GM19239 (cell line): Measurements from ENCODE around the gene MUC5AC.
"Not testable (repeated sequence)": the region's sequence is repeated elsewhere in the genome, so short reads cannot be mapped to it uniquely, and the experiment has no call there.

Experiments
- DNase-seq: peaks from one replicate; pipeline ENCODE4 v3.0.0; 2011; ENCODE audit warnings: low spot score; ENCODE audit not compliant: insufficient read length
- FAIRE-seq: peaks from 2 replicates; lab custom pipeline; 2011; peaks lifted over from hg19 to GRCh38; lab: Jason Lieb, UNC

The MUC5AC gene

GRCh38 chr11:1173396-1173795 lies 15.6 kb downstream of the MUC5AC start:
- DNase-seq, FAIRE-seq: not testable (repeated sequence)

- DNase-seq (no peak), FAIRE-seq (no peak)
Measured at GRCh38 chr11:1174441-1175370, 17.0 kb downstream of the MUC5AC start.

GRCh38 chr11:1175461-1176223 lies 17.9 kb downstream of the MUC5AC start:
- no peak for DNase-seq
- FAIRE-seq = no peak

GRCh38 chr11:1176224-1177019 lies 18.7 kb downstream of the MUC5AC start:
- FAIRE-seq (no peak), DNase-seq (no peak)

- no peak for DNase-seq
- FAIRE-seq = no peak
Measured at GRCh38 chr11:1177020-1177770, 19.4 kb downstream of the MUC5AC start.

- FAIRE-seq (no peak), DNase-seq (no peak)
Measured at GRCh38 chr11:1177771-1178090, 20.0 kb downstream of the MUC5AC start.

GRCh38 chr11:1178201-1178885 lies 20.6 kb downstream of the MUC5AC start:
- FAIRE-seq (no peak), DNase-seq (no peak)

- DNase-seq (no peak), FAIRE-seq (no peak)
Measured at GRCh38 chr11:1178906-1179305, 21.2 kb downstream of the MUC5AC start.

- no peak for DNase-seq
- FAIRE-seq = no peak
Measured at GRCh38 chr11:1179641-1180040, 21.9 kb downstream of the MUC5AC start.

GRCh38 chr11:1180171-1180570 lies 22.4 kb downstream of the MUC5AC start:
- no peak for DNase-seq
- no peak for FAIRE-seq

- DNase-seq (no peak), FAIRE-seq (no peak)
Measured at GRCh38 chr11:1180947-1181391, 23.2 kb downstream of the MUC5AC start.

- FAIRE-seq (no peak), DNase-seq (no peak)
Measured at GRCh38 chr11:1181420-1181819, 23.7 kb downstream of the MUC5AC start.

GRCh38 chr11:1181853-1182535 lies 24.2 kb downstream of the MUC5AC start:
- DNase-seq = no peak
- no peak for FAIRE-seq

GRCh38 chr11:1184139-1184538 lies 26.4 kb downstream of the MUC5AC start:
- not testable (repeated sequence) for FAIRE-seq

GRCh38 chr11:1188451-1189130 lies 30.8 kb downstream of the MUC5AC start:
- FAIRE-seq, DNase-seq: not testable (repeated sequence)

More at GRCh38 chr11:1184139-1184538, 26.4 kb downstream of the MUC5AC start:
- not testable (repeated sequence) for DNase-seq

- not testable (repeated sequence) for DNase-seq, FAIRE-seq
Measured at GRCh38 chr11:1189816-1190215, 32.1 kb downstream of the MUC5AC start.

GRCh38 chr11:1191786-1192470 lies 34.2 kb downstream of the MUC5AC start:
- not testable (repeated sequence) for FAIRE-seq, DNase-seq
